NCI-H774 (cell line): ENCODE data around the gene GSTO1.
"Not testable (repeated sequence)": the region's sequence is repeated elsewhere in the genome, so short reads cannot be mapped to it uniquely, and the experiment has no call there.

Source experiments
- DNase-seq: peaks from one replicate; lab custom pipeline; 2025; lab: John Stamatoyannopoulos, UW

GSTO1 gene

GRCh38 chr10:104254493-104255310 is at the start of gene GSTO1:
TSS of gene GSTO1 (plus strand) at chr10:104254892. CDS start at chr10:104254929, 37 bp downstream.
- no peak for DNase-seq

- no peak for DNase-seq
Measured at GRCh38 chr10:104208730-104209129, 46.0 kb upstream of the GSTO1 start.

- DNase-seq: peak; percentile 13
Measured at GRCh38 chr10:104209575-104210198, 45.0 kb upstream of the GSTO1 start.

- no peak for DNase-seq
Measured at GRCh38 chr10:104216631-104217030, 38.1 kb upstream of the GSTO1 start.

- DNase-seq: no peak
Measured at GRCh38 chr10:104218751-104219150, 35.9 kb upstream of the GSTO1 start.

- no peak for DNase-seq
Measured at GRCh38 chr10:104220522-104220921, 34.2 kb upstream of the GSTO1 start.

- DNase-seq: no peak
Measured at GRCh38 chr10:104223304-104223703, 31.4 kb upstream of the GSTO1 start.

GRCh38 chr10:104230490-104230889 is 24.2 kb upstream of the GSTO1 start:
- no peak for DNase-seq

GRCh38 chr10:104231784-104232612 is 22.7 kb upstream of the GSTO1 start, which contains the start of gene CFAP43:
TSS of gene CFAP43 (minus strand) at chr10:104232364. CDS start at chr10:104232246, 118 bp downstream.
- DNase-seq: peak; percentile 83

GRCh38 chr10:104232613-104233102 is 22.0 kb upstream of the GSTO1 start:
- DNase-seq: no peak

GRCh38 chr10:104233817-104234216 is 20.9 kb upstream of the GSTO1 start:
- DNase-seq: no peak

- DNase-seq: no peak
Measured at GRCh38 chr10:104234934-104235333, 19.8 kb upstream of the GSTO1 start.

GRCh38 chr10:104235801-104236200 is 18.9 kb upstream of the GSTO1 start:
- DNase-seq: no peak

GRCh38 chr10:104240078-104240477 is 14.6 kb upstream of the GSTO1 start:
- DNase-seq: no peak

GRCh38 chr10:104242545-104242944 is 12.1 kb upstream of the GSTO1 start:
- no peak for DNase-seq

GRCh38 chr10:104243009-104243408 is 11.7 kb upstream of the GSTO1 start:
- not testable (repeated sequence) for DNase-seq

GRCh38 chr10:104243512-104243911 is 11.2 kb upstream of the GSTO1 start:
- no peak for DNase-seq

GRCh38 chr10:104245066-104245632 is 9.5 kb upstream of the GSTO1 start:
- DNase-seq: no peak

GRCh38 chr10:104246976-104247375 is 7.7 kb upstream of the GSTO1 start:
- DNase-seq: no peak

GRCh38 chr10:104247513-104248146 is 7.1 kb upstream of the GSTO1 start:
- no peak for DNase-seq

GRCh38 chr10:104248931-104249330 is 5.8 kb upstream of the GSTO1 start:
- not testable (repeated sequence) for DNase-seq
